H1 (cell line): ENCODE measurements around the gene CWC27. TPM values are rescaled to one million over a fixed set of nuclear protein-coding genes. Genes with fewer than 3 reads are reported as not detected.

Experiments used
- CTCF ChIA-PET: fragments of 300-600 bp; sonication (Branson Sonifier 250); formaldehyde crosslinking; loops from one replicate; lab custom pipeline; 2021; ENCODE audit not compliant: partially characterized antibody; lab: Charles Lee
- POLR2A ChIA-PET: fragments of 300-600 bp; sonication (Branson Sonifier 250); formaldehyde crosslinking; loops from one replicate; lab custom pipeline; 2021; ENCODE audit warnings: inconsistent platforms; ENCODE audit not compliant: partially characterized antibody; lab: Charles Lee
- DNase-seq, 2 experiments: peaks; one replicate each; pipeline versions ENCODE4 v3.0.0 to v3.0.0-alpha.2; 2010 to 2022; ENCODE audit warnings: low spot score in 2 of 2, low read depth in 1 of 2, mixed read lengths in 1 of 2
- FAIRE-seq: peaks from 2 replicates; lab custom pipeline; 2011; peaks lifted over from hg19 to GRCh38; lab: Jason Lieb, UNC
- H2AFZ ChIP-seq: 2 replicates; pipeline ENCODE4 v1.8.1; 2012; ENCODE audit warnings: low read length, inconsistent platforms
- H2AK5ac ChIP-seq: 2 replicates; pipeline ENCODE4 v1.6.1; 2013; ENCODE audit warnings: low read depth, low read length
- H2BK120ac ChIP-seq: replicated peaks from 2 replicates; pipeline ENCODE3; 2013; ENCODE audit warnings: low read depth, low read length, inconsistent platforms
- H2BK12ac ChIP-seq: 2 replicates; pipeline ENCODE4 v1.6.1; 2013; ENCODE audit warnings: low read depth, low read length
- H2BK15ac ChIP-seq: 2 replicates; pipeline ENCODE4 v1.6.1; 2013; ENCODE audit warnings: low read length
- H2BK20ac ChIP-seq: 2 replicates; pipeline ENCODE4 v1.6.1; 2013; ENCODE audit warnings: low read length
- H2BK5ac ChIP-seq: 2 replicates; pipeline ENCODE4 v1.6.1; 2013; ENCODE audit warnings: low read depth, low read length
- H3K14ac ChIP-seq: 2 replicates; pipeline ENCODE4 v1.6.1; 2013; ENCODE audit warnings: inconsistent platforms; ENCODE audit not compliant: insufficient read length
- H3K18ac ChIP-seq: 2 replicates; pipeline ENCODE4 v1.6.1; 2013; ENCODE audit warnings: low read length; ENCODE audit errors: extremely low read depth
- H3K23ac ChIP-seq: 2 replicates; pipeline ENCODE4 v1.6.1; 2013; ENCODE audit warnings: inconsistent platforms; ENCODE audit not compliant: insufficient read length
- H3K23me2 ChIP-seq: 2 replicates; pipeline ENCODE4 v1.6.1; 2013; ENCODE audit warnings: low read depth, low read length
- H3K27ac ChIP-seq: 2 replicates; pipeline ENCODE4 v1.6.1; 2011; ENCODE audit warnings: low read depth, low read length, inconsistent platforms
- H3K27me3 ChIP-seq, 4 experiments: replicated peaks in 1 of 4; 1 replicate in 1 of 4; 2 replicates in 3 of 4; pipeline versions ENCODE4 v1.6.1 to v1.8.1; 2011 to 2013; ENCODE audit warnings: low read length in 3 of 4, mild to moderate bottlenecking in 3 of 4, inconsistent platforms in 2 of 4, mixed read lengths in 2 of 4, moderate library complexity in 1 of 4; ENCODE audit not compliant: control insufficient read depth in 3 of 4, insufficient read depth in 3 of 4; ENCODE audit errors: extremely low read depth in 1 of 4
- H3K36me3 ChIP-seq, 4 experiments: 2 replicates each; pipeline versions ENCODE4 v1.6.1 to v1.8.1; 2011 to 2013; ENCODE audit warnings: mild to moderate bottlenecking in 4 of 4, low read length in 3 of 4, moderate library complexity in 2 of 4, control low read depth in 1 of 4, inconsistent platforms in 1 of 4; ENCODE audit not compliant: insufficient read depth in 4 of 4, control insufficient read depth in 2 of 4
- H3K4ac ChIP-seq: replicated peaks from 2 replicates; pipeline ENCODE3; 2013; ENCODE audit warnings: low read length, low read depth, mixed read lengths, inconsistent platforms; ENCODE audit not compliant: insufficient read length
- H3K4me1 ChIP-seq, 4 experiments: replicated peaks in 1 of 4; 1 replicate in 1 of 4; 2 replicates in 3 of 4; pipeline versions ENCODE4 v1.6.1 to v1.8.1; 2011 to 2013; ENCODE audit warnings: low read length in 3 of 4, inconsistent platforms in 2 of 4, mixed read lengths in 1 of 4; ENCODE audit not compliant: insufficient read depth in 4 of 4, control insufficient read depth in 3 of 4
- H3K4me2 ChIP-seq, 2 experiments: 2 replicates each; pipeline versions ENCODE4 v1.6.1 to v1.8.1; 2011 to 2013; ENCODE audit warnings: low read depth in 2 of 2, low read length in 2 of 2, control low read depth in 1 of 2, inconsistent platforms in 1 of 2, mild to moderate bottlenecking in 1 of 2; ENCODE audit not compliant: insufficient read depth in 1 of 2
- H3K4me3 ChIP-seq, 4 experiments: fragments of 200-600, 300-600 bp in 1 of 4; sonication (generic), shearing (Covaris generic), sonication (Bioruptor Twin) in 1 of 4; 2 replicates each; pipeline versions ENCODE4 v1.5.1 to v1.8.1; 2011 to 2016; ENCODE audit warnings: low read length in 4 of 4, low read depth in 3 of 4, control low read depth in 2 of 4, inconsistent platforms in 2 of 4, mild to moderate bottlenecking in 2 of 4, mixed read lengths in 1 of 4, moderate library complexity in 1 of 4; ENCODE audit not compliant: insufficient read depth in 2 of 4; ENCODE audit errors: extremely low read depth in 1 of 4
- H3K56ac ChIP-seq: replicated peaks from 2 replicates; pipeline ENCODE3; 2013; ENCODE audit warnings: low read depth, mild to moderate bottlenecking, mixed read lengths, low read length, inconsistent platforms; ENCODE audit not compliant: insufficient read length
- H3K79me1 ChIP-seq: 2 replicates; pipeline ENCODE4 v1.6.1; 2013; ENCODE audit warnings: low read depth, low read length, control low read depth
- H3K79me2 ChIP-seq, 2 experiments: 2 replicates each; pipeline versions ENCODE4 v1.6.1 to v1.8.1; 2012 to 2013; ENCODE audit warnings: low read length in 2 of 2, mild to moderate bottlenecking in 2 of 2, inconsistent platforms in 1 of 2; ENCODE audit not compliant: insufficient read depth in 2 of 2, control insufficient read depth in 1 of 2
- H3K9ac ChIP-seq, 4 experiments: replicated peaks in 1 of 4; 1 replicate in 1 of 4; 2 replicates in 3 of 4; pipeline versions ENCODE4 v1.6.1 to v1.8.1; 2011 to 2013; ENCODE audit warnings: low read depth in 3 of 4, low read length in 3 of 4, control low read depth in 2 of 4, mild to moderate bottlenecking in 2 of 4, moderate library complexity in 2 of 4, inconsistent platforms in 1 of 4; ENCODE audit errors: extremely low read depth in 1 of 4
- H3K9me3 ChIP-seq, 2 experiments: 2 replicates each; pipeline versions ENCODE4 v1.6.1 to v1.8.1; 2012 to 2013; ENCODE audit warnings: mild to moderate bottlenecking in 2 of 2, moderate library complexity in 2 of 2, control low read depth in 1 of 2, inconsistent platforms in 1 of 2, low read depth in 1 of 2, low read length in 1 of 2, mixed read lengths in 1 of 2; ENCODE audit not compliant: insufficient read depth in 2 of 2
- H4K20me1 ChIP-seq, 2 experiments: replicated peaks in 1 of 2; 2 replicates each; pipeline versions ENCODE3 to v1.8.1; 2011 to 2013; ENCODE audit warnings: inconsistent platforms in 2 of 2, low read length in 2 of 2, mild to moderate bottlenecking in 1 of 2; ENCODE audit not compliant: insufficient read depth in 2 of 2, control insufficient read depth in 1 of 2
- H4K5ac ChIP-seq: 2 replicates; pipeline ENCODE4 v1.6.1; 2013; ENCODE audit warnings: low read length, low read depth, mixed read lengths, inconsistent platforms; ENCODE audit not compliant: insufficient read length
- H4K8ac ChIP-seq: 2 replicates; pipeline ENCODE4 v1.8.0; 2013; ENCODE audit warnings: mild to moderate bottlenecking, moderate library complexity, low read length, inconsistent platforms; ENCODE audit not compliant: insufficient read depth; ENCODE audit errors: extremely low read depth
- H4K91ac ChIP-seq: replicated peaks from 2 replicates; pipeline ENCODE3; 2013; ENCODE audit warnings: low read length, mixed read lengths, inconsistent platforms; ENCODE audit not compliant: insufficient read length
- BACH1 ChIP-seq: IDR thresholded peaks from 2 replicates; pipeline ENCODE4 v1.6.1; 2012; ENCODE audit warnings: low read length, improper control_type of control experiment
- BCL11A ChIP-seq, 2 experiments: IDR thresholded peaks; one replicate each; pipeline ENCODE4 v1.6.1; 2011; ENCODE audit warnings: low read depth in 2 of 2, low read length in 2 of 2, mild to moderate bottlenecking in 2 of 2
- CBX5 ChIP-seq: fragments of 300-800, 300-1000 bp; sonication (generic); IDR thresholded peaks from 2 replicates; pipeline ENCODE4 v1.7.1; 2016; ENCODE audit warnings: antibody characterized with exemption, low read length, low read depth
- CHD1 ChIP-seq: IDR thresholded peaks from 2 replicates; pipeline ENCODE4 v1.6.1; 2012; ENCODE audit warnings: low read depth, low read length, improper control_type of control experiment
- EGR1 ChIP-seq: IDR thresholded peaks from 2 replicates; pipeline ENCODE4 v1.6.1; 2011; ENCODE audit warnings: low read depth, low read length, borderline replicate concordance
- FOSL1 ChIP-seq: IDR thresholded peaks from 2 replicates; pipeline ENCODE4 v1.6.1; 2011; ENCODE audit warnings: mild to moderate bottlenecking, low read depth, low read length, moderate library complexity; ENCODE audit not compliant: insufficient read depth
- KDM4A ChIP-seq: IDR thresholded peaks from one replicate; pipeline ENCODE4 v1.7.1; 2012; ENCODE audit warnings: low read depth, mild to moderate bottlenecking, moderate library complexity, low read length, inconsistent platforms; ENCODE audit not compliant: severe bottlenecking
- NRF1 ChIP-seq: IDR thresholded peaks from 2 replicates; pipeline ENCODE4 v1.6.1; 2011; ENCODE audit warnings: mild to moderate bottlenecking, low read depth, low read length, improper control_type of control experiment
- RXRA ChIP-seq: IDR thresholded peaks from 2 replicates; pipeline ENCODE4 v1.6.1; 2011; ENCODE audit warnings: low read depth, mild to moderate bottlenecking, low read length, moderate library complexity; ENCODE audit not compliant: insufficient read depth
- TBP ChIP-seq: IDR thresholded peaks from 2 replicates; pipeline ENCODE4 v1.6.1; 2011; ENCODE audit warnings: low read depth, low read length, improper control_type of control experiment
- WGBS, 2 experiments: shearing (Covaris generic) in 1 of 2; methylation state at CpG; one replicate each; pipeline versions ENCODE4 v1.1.6 to v1.1.7; 2013 to 2015; ENCODE audit warnings: low lambda C conversion rate in 2 of 2, mixed read lengths in 2 of 2, inconsistent platforms in 1 of 2, low coverage in 1 of 2, missing lambda C conversion rate in 1 of 2; ENCODE audit not compliant: insufficient replicate concordance in 2 of 2, insufficient coverage in 1 of 2, insufficient read length in 1 of 2; ENCODE audit errors: extremely low coverage in 1 of 2, missing lambda C conversion rate in 1 of 2; 5-methylcytosine and 5-hydroxymethylcytosine counted together
- polyA plus RNA-seq, 7 experiments: library from polyadenylated mRNA; depleted of rRNA in 3 of 7; stranded (reverse) in 5 of 7; unstranded in 2 of 7; fragments of >200 nt in 5 of 7; fragments of 200-250 nt in 2 of 7; gene quantifications; 1 replicate in 5 of 7; 2 replicates in 1 of 7; 4 replicates in 1 of 7; pipeline versions ENCODE4 v1.2.1 to v1.2.3, GENCODE V29; 2011 to 2013; ENCODE audit warnings: missing spikeins in 2 of 7, mixed read lengths in 2 of 7
- total RNA-seq: library from RNA; stranded (reverse); fragmentation: NEBNext Ultra II Directional; extraction: Animal tissue kit (Norgen Biotek cat#: 25700); gene quantifications from 2 replicates; pipeline ENCODE4 v1.2.1, GENCODE V29; 2021

The CWC27 gene
- total and polyA plus RNA-seq, 2 of the 8 experiments (the other 6 are each of a cell fraction or from before 2014, with no cell fraction given) = 24.9 to 43.4 TPM

DNA sequence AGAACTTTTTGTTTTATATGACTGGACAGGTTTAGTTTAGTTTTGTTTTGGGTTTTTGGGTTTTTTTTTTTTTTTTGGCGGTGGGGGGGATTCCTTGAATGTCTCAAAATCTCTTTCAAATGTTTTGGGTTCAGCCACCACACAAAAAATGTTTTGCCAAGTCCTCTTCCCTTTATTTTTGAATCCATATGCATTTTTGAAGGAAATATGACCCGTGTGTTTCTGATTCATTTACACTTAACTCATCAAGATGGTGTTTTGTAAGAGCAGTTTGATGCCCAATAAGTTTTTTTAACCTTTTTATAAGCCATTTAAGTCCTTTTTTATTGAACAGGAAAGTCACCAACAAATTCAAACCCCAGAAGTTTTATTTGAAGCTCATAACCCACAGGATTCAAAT is 209.8 kb downstream of the CWC27 start:
- Histone ChIP-seq H3K56ac (no peak overlapping the region), H4K91ac (no peak overlapping the region), H2BK5ac (no peak overlapping the region), H3K4me2 (no peak overlapping the region), H3K18ac (no peak overlapping the region), H3K79me2 (no peaks in the 10 kb centered on the region), H3K9ac (no peak overlapping the region), H2AFZ (no peak overlapping the region), H2AK5ac (no peak overlapping the region), H3K4me1 (no peaks in the 10 kb centered on the region), H3K79me1 (no peaks in the 10 kb centered on the region), H3K27me3 (no peaks in the 10 kb centered on the region), H3K4me3 (no peak overlapping the region), H3K23ac (no peak overlapping the region), H3K14ac (no peak overlapping the region), H4K8ac (no peak overlapping the region), H4K20me1 (peaks cover 0 to 2% of the 10 kb centered on the region in 2 experiments), H2BK15ac (no peak overlapping the region), H2BK120ac (no peak overlapping the region), H3K9me3 (no peaks in the 10 kb centered on the region), H2BK12ac (no peak overlapping the region), H3K27ac (no peak overlapping the region), H3K4ac (no peak overlapping the region), H3K23me2 (no peaks in the 10 kb centered on the region), H2BK20ac (no peak overlapping the region), H4K5ac (no peak overlapping the region), H3K36me3 (no peaks in the 10 kb centered on the region; a peak in 2 of 8 replicates)
- ChIA-PET CTCF (interaction anchor here (0.7 kb wide), 1 partner anchor 121 kb away, joined by 3 read pairs; no protein-coding TSS in a partner anchor), POLR2A (interaction anchor here (1.1 kb wide), 1 partner anchor 15 kb away, joined by 3 read pairs; no protein-coding TSS in a partner anchor)
- DNase-seq (no peak), FAIRE-seq (no peak)
- TF ChIP-seq RXRA (no peak), EGR1 (no peak), TBP (no peak), CBX5 (no peak), NRF1 (no peak), BCL11A (IDR thresholded peaks at IDR 0.05; ENCODE audit: low read depth in 2 of 2, low read length in 2 of 2) (no peak), BACH1 (no peak), CHD1 (no peak), KDM4A (no peak), FOSL1 (no peak)
- 57% methylated on average over 2 of the region's 2 CpGs; no CpG with 5 or more reads in 1 of the 2 experiments for WGBS, 2 experiments
